Measurements from ENCODE around the gene HPCAL1. TPM values are rescaled to one million over a fixed set of nuclear protein-coding genes. Genes with fewer than 3 reads are reported as not detected.

Gene HPCAL1
- total RNA-seq, 1 donor from 2014 or later = 13.1 TPM

- TF ChIP-seq CTCF (IDR thresholded peaks at IDR 0.05; ENCODE audit: partially characterized antibody, unreplicated experiment) = no peak
- H3K27ac Mint-ChIP-seq (ENCODE audit: unreplicated experiment) = no peak overlapping the region
- H3K4me3 Mint-ChIP-seq (ENCODE audit: unreplicated experiment) = no peak overlapping the region
- H3K27me3 Mint-ChIP-seq (ENCODE audit: unreplicated experiment) = peaks cover under 1% of the 10 kb centered on the region
- DNase-seq = no peak
- peaks cover 3% of the 10 kb centered on the region for H3K9me3 Mint-ChIP-seq (ENCODE audit: unreplicated experiment)
- H3K36me3 Mint-ChIP-seq (ENCODE audit: unreplicated experiment) = peaks cover 5% of the 10 kb centered on the region
- peaks cover 6% of the 10 kb centered on the region for H3K4me1 Mint-ChIP-seq (ENCODE audit: low read depth, unreplicated experiment)
Measured at GRCh38 chr2:10338270-10339188, 35.8 kb downstream of the HPCAL1 start.

- TF ChIP-seq CTCF (IDR thresholded peaks at IDR 0.05; ENCODE audit: partially characterized antibody, unreplicated experiment) = no peak
Measured at GRCh38 chr2:10339647-10340592, 37.2 kb downstream of the HPCAL1 start.

GRCh38 chr2:10340593-10340975, 37.9 kb downstream of the HPCAL1 start:
- H3K36me3 Mint-ChIP-seq (ENCODE audit: unreplicated experiment) = peaks cover 3% of the 10 kb centered on the region
- DNase-seq = no peak
- no peak overlapping the region for H3K27ac Mint-ChIP-seq (ENCODE audit: unreplicated experiment)
- H3K4me3 Mint-ChIP-seq (ENCODE audit: unreplicated experiment) = no peak overlapping the region
- H3K27me3 Mint-ChIP-seq (ENCODE audit: unreplicated experiment) = peaks cover 2% of the 10 kb centered on the region
- H3K4me1 Mint-ChIP-seq (ENCODE audit: low read depth, unreplicated experiment) = peaks cover 19% of the 10 kb centered on the region
- peaks cover 7% of the 10 kb centered on the region for H3K9me3 Mint-ChIP-seq (ENCODE audit: unreplicated experiment)
- TF ChIP-seq CTCF (IDR thresholded peaks at IDR 0.05; ENCODE audit: partially characterized antibody, unreplicated experiment) = no peak

More at GRCh38 chr2:10339647-10340592, 37.2 kb downstream of the HPCAL1 start:
- Mint-ChIP-seq H3K4me1 (ENCODE audit: low read depth, unreplicated experiment) (peaks cover 16% of the 10 kb centered on the region), H3K9me3 (ENCODE audit: unreplicated experiment) (peaks cover 7% of the 10 kb centered on the region), H3K4me3 (ENCODE audit: unreplicated experiment) (no peak overlapping the region), H3K27ac (ENCODE audit: unreplicated experiment) (no peak overlapping the region), H3K36me3 (ENCODE audit: unreplicated experiment) (peaks cover 5% of the 10 kb centered on the region), H3K27me3 (ENCODE audit: unreplicated experiment) (peaks cover 2% of the 10 kb centered on the region)
- no peak for DNase-seq

- H3K27me3 Mint-ChIP-seq (ENCODE audit: unreplicated experiment) = peaks cover 2% of the 10 kb centered on the region
- H3K4me1 Mint-ChIP-seq (ENCODE audit: low read depth, unreplicated experiment) = peaks cover 22% of the 10 kb centered on the region
- no peak overlapping the region for H3K27ac Mint-ChIP-seq (ENCODE audit: unreplicated experiment)
- no peak for DNase-seq
- peaks cover 7% of the 10 kb centered on the region for H3K9me3 Mint-ChIP-seq (ENCODE audit: unreplicated experiment)
- TF ChIP-seq CTCF (IDR thresholded peaks at IDR 0.05; ENCODE audit: partially characterized antibody, unreplicated experiment) = no peak
- H3K4me3 Mint-ChIP-seq (ENCODE audit: unreplicated experiment) = no peak overlapping the region
- H3K36me3 Mint-ChIP-seq (ENCODE audit: unreplicated experiment) = no peaks in the 10 kb centered on the region
Measured at GRCh38 chr2:10341193-10341592, 38.5 kb downstream of the HPCAL1 start.

Data from glutamatergic neuron (in vitro differentiated cells).